ENCODE data around the gene SWI5.
"Not testable (repeated sequence)": the region's sequence is repeated elsewhere in the genome, so short reads cannot be mapped to it uniquely, and the experiment has no call there.

SWI5 gene

DNA sequence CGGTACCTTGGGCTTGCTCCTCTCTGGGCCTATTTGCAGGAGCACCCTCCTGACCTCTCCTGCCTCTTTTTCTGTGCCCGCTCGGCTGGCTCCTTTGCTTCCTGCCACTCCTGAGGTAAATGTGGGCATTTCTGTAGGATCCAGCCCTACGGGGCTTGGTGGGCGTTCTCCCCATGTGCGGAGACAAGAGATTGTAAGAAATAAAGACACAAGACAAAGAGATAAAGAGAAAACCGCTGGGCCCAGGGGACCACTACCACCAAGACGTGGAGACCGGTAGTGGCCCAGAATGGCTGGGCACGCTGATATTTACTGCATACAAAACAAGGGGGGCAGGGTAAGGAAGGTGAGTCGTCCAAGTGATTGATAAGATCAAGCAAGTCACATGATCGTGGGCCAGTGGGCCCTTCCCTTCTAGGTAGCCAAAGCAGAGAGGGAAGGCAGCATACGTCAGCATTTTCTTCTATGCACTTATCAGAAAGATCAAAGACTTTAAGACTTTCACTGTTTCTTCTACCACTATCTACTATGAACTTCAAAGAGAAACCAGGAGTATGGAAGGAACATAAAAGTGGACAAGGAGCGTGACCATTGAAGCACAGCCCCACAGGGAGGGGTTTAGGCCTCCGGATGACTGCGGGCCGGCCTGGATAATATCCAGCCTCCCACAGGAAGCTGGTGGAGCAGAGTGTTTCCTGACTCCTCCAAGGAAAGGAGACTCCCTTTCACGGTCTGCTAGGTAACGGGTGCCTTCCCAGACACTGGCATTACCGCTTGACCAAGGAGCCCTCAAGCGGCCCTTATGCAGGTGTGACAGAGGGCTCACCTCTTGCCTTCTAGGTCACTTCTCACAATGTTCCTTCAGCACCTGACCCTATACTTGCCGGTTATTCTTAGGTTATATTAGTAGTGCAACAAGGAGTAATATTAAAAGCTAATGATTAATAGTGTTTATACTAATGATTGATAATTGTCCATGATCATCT, 3.3 kb downstream of the SWI5 start:
- DNase-seq (ENCODE audit: low read depth), result not testable (repeated sequence)

DNA sequence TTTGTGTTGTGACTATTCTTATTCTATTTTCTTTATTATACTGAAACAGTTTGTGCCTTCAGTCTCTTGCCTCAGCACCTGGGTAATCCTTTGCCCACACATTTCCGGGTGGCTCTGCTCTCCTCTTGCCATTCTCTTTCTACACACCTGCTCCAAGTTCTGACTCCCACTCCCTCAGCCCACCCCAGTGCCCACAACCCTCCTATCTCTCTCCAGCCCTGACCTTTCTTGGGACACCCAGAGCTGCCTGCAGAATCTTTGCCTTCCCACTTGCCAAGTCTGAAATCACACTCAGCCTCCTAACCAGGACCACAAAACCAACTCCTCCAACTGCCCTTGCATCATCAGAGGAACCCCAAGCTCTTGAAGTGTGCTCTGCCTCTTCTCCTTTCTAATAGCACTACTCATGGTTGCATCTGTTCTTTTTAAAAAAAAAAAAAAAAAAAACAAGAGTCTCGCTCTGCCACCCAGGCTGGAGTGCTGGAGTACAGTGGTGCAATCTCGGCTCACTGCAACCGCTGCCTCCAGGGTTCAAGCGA, 4.1 kb downstream of the SWI5 start:
- no peak for DNase-seq (ENCODE audit: low read depth)

DNA sequence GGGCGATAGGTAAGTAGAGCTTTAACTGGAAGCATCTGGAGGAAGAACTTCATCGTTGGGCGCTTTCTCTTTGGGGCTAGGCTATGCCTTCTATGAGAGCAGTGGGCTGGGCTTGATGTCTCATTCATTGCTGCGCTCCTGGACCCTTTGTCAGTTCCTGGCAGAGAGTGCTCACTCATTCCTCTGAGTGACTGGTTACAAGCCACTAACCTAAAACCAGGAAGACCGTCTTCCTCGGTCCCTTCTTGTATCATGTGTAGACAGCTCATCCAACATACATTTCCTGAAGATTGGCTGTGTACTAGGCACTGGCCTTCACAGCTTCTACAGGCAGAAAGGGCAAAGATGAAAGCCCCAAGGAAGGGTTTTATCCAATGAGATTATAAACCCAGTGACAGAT, 6.4 kb downstream of the SWI5 start:
- DNase-seq (ENCODE audit: low read depth), result no peak

DNA sequence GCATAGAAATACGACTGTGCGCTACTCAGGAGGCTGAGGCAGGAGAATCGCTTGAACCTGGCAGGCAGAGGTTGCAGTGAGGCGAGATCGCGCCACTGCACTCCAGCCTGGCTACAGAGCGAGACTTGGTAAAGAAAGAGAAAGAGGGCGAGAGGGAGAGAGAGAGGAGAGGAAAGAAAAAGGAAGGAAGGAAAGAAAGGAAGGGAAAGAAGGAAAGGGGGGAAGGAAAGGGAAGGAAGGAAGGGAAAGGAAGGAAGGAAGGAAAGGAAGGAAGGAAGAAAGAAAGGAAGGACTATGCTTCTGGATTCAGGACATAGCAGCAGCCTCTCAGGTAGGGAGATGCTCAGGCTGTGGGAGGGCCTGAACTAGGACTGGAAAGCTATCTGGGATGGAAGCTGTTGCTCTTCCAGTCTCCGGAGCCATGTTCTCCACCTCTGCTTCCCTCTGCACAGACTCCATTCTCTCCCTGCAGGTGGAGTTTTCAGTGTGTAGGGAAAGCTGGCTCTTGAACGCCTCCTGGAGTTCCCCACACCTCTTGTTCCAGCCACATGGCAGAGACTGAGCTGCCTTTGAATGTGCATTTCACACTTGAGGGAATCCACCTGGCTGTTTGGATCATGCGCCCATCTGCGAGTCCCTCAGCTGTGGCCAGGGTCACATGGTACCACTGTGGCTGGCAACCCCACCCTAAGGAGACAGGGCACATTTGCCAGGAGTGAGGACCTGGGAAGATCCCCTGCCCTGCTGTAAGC, 9.1 kb downstream of the SWI5 start:
- DNase-seq (ENCODE audit: low read depth), result no peak

DNA sequence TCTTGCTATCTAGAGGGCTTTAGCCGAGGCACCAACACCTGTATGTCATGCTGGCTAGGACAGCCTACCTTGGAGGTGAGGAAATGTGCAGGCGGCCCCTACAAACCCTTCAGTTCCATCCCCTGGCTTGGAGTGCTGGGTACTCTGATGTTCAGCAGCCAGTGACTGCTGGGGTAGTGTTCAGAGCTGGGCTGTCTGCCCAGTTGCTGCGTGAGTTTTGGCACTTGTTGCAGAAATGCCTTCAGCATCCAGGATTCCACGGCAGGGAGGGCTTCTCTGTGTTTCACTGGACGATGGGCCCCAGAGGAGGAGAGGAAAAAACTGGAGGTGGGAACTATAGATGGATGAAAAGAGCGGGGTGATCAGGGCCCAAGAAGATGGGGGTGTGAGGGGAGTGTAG, 10.4 kb downstream of the SWI5 start:
- DNase-seq (ENCODE audit: low read depth), result no peak

DNA sequence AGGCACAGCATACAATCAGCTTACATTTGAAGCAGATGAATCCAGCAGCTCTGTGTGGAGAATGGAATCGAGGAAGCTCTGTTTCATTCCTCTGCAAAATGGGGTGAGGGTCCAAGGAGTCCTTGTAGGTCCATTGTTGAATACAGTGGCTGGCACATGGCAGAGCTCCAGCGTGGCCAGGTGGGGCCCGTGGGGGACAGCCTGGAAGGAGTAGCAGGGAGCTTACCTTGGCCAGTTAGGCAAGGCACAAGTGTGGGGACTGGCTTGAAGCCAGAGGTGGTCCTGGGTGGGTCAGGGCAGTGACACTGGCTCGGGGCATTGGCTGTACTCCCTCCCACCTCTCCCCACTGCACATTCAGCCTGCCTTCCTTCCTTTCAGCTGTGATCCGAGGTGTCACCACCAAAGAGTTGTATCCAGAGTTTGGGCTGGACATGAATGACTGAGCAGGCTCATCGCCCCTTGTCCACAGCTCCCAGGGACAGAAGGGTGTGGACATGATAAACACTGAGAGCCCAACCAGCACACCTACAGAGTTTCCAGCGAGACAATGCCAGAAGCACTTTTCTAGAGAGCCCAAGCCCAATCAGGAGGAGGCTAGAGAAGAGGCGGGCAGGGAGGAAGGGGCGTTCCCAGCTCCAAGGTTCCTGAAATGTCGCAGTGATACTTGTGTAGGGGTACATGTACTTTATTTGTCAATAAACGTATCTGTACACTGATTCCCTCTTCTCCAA, 12.4 kb downstream of the SWI5 start:
- DNase-seq (ENCODE audit: low read depth), result no peak

DNA sequence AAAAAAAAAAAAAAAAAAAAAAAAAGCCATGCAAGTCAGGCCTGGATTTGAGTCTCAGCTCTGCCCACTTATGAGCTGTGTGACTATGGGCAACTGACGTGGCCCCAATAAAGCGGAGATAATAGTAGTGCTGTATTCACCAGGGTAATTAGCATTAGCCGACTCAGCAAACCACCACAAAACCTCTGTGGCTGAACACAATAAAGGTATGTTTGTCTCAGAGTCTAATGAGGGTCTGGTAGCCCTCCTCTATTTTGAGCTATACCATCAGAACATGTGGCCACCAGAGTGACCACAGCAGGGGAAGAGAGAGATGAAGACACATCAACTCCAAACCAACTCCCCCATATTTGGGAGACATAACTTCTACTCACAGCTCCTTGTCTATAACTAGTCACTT, 15.9 kb downstream of the SWI5 start:
- DNase-seq (ENCODE audit: low read depth), result no peak

DNA sequence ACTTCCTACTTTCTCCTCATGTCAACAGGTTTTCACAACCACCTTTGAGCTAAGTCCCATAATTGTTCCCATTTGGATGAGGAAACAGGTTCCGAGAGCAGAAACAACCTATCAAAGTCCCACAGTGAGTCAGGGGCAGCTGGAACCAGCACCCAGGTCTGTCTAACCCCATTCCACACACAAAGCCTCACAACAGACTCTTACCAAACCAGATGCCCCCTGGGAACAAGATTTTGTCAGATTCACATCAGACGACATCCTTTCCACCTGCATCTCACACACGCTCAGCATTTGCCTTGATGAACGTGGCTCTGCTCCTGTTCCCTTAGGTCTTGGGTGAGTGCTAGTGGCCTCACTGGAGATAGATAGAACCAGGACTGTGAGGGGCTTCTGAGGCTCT, 17.0 kb downstream of the SWI5 start:
- no peak for DNase-seq (ENCODE audit: low read depth)

DNA sequence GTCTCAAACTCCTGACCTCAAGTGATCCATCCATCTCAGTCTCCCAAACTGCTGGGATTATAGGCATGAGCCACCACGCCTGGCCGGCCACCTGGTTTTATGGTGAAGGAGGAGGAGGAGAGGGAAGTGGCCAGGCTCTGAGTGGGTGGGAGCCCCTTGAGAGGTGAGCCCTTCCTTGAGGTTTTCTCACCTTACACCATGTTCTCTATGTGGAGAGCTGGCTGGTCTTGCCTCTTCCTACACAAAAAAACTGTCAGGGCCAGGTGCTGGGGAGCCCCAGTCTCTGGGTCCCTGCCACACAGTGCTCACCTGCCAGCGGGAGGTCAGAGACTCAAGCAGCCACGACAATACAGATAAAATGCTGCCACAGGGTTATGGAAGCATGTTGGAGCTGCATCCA, 18.1 kb downstream of the SWI5 start:
- DNase-seq (ENCODE audit: low read depth), result no peak

DNA sequence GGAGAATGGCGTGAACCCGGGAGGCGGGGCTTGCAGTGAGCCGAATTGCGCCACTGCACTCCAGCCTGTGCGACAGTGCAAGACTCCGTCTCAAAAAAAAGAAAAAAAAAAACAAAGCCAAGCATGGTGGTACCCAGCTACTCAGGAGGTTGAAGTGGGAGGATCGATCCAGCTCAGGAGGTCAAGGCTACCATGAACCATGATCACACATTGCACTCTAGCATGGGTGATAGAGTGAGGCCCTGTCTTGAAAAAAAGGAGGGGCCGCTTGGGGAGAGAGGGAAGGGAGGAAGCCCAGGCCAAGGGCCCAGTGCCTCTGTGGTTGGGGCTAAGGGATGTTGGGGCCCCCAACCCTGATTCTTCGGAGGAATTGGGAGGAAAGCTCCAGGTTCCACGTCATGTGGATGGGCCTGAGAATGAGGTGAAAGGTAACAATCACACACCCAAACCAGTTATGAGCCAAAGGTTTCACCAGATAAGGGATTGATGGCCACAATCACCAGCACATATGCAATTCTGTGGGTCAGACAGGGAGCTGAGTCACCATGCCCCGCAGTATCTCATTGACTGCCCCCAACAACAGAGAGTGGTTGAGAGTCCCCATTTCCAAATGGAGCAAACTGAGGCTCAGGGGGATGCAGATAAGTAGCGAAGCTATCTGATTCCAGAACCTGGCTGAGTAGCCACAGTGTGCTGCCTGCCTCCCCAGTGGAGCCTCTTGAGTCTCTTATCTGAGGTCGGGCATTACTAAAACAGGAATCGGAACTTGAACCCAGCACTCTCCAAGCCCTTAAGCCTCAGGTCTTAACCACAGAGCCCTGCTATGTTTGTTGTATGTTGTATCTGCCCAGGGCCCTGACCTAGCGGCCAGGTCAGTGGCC, 20.5 kb downstream of the SWI5 start:
- no peak for DNase-seq (ENCODE audit: low read depth)

DNA sequence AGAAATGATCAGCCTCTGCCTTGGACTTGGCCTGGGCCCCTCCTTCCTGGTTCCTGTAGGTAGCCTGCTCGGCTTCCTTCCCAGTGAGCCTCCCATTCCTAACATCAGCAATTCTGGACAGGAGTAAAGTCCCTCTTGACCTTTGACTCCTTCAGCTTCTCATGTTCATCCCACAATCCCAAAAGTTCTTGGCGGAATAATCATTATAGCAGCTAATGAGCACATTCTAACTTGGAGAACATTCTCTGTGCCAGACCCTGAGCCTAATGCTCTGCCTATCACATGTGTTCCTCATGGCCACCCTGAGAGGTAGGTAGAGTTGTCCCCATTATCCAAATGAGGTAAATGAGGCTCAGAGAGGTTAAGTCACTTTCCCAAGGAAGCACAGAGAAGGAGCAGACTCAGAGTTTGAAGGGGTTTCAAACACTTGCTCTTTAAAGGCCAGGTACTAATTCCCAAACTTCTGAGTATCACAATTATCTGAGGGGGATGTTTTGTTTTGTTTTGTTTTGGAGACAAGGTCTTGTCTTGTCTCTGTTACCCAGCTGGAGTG, 21.2 kb downstream of the SWI5 start:
- no peak for DNase-seq (ENCODE audit: low read depth)

DNA sequence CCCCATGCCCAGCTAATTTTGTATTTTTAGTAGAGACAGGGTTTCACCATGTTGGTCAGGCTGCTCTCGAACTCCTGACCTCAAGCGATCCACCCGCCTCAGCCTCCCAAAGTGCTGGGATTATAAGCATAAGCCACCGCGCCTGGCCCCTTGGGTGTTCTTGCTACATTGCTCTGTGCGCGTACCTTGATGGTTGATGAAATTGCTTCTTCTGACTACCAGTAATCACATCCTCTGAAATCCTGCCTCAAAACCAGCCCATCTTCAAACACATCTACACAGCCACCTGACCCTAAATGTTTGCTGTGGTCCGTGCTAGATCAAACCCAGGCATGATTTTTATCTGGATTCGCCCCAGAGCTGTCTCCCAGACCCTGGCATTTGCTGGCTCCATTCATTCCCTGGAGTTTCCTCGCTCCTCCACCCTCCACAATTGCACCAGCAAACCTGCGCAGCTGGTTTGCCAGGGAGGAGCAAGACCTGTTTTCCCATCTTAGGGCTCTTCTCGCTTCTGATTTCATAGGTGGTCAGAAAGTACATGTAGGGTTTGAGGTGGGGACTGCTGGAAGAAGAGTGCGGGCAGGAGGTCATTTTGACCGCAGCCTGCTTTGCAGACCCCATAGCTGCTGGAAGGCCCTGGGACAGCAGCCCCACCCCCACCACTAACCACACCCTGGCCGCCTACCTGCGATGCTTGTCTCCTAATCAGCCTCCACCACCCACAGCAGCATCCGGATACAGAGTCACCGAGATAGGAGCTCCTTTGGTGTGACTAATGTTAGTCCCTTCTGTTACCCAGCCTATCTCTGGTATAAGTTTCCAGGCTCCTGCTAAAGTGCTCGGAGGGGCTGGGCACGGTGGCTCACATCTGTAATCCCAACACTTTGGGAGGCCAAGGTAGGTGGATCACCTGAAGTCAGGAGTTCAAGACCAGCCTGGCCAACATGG, 22.7 kb downstream of the SWI5 start:
- no peak for DNase-seq (ENCODE audit: low read depth)

DNA sequence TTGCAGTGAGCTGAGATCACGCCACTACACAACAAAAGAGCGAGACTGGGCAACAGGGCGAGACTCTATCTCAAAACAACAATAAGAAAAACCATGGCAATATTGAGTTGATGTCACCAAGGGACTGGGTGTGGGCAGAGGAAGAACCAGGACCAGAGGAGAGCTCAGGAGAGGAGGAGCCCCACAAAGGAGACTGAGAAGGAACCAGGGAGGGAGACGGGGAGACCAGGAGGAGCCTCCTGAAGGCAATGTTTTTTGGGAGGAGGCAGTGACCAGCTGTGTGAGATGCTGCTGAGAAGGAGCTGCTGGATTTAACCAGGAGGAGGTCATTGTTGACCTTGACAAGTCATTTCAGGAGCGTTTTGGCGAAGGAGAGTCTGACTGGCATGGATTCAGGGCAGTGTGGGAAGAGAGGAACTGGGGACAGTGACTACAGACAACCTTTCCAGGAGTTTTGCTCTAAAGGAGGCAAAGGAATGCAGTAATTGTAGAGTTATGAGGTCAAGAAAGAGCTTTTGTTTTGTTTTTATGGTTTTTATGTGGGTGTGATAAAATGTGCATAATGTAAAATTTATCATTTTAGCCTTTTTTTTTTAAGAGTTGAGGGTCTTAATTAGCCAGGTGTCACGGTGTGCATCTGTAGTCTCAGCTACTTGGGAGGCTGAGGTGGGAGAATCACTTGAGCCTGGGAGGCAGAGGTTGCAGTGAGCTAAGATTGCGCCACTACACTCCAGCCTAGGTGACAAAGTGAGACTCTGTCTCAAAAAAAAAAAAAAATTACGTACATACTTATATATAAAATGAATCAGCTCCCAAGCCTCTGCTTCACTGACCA, 28.3 kb downstream of the SWI5 start:
- DNase-seq (ENCODE audit: low read depth), result no peak

DNA sequence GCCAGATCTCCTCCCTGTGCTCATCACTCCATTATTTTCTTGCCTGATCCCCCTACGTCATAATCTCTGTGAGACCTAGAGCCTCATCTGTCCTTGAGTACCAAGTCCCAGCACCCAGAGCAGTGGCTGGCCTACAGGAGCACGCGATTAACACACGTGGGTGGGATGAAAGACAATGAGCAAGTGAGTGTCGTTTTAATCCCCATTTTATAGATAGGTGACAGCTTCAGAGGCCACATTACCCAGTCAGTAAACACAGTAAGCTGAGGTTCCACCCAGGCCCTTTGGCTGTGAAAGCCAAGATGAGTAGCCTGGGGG, 28.9 kb downstream of the SWI5 start:
- DNase-seq (ENCODE audit: low read depth), result no peak

DNA sequence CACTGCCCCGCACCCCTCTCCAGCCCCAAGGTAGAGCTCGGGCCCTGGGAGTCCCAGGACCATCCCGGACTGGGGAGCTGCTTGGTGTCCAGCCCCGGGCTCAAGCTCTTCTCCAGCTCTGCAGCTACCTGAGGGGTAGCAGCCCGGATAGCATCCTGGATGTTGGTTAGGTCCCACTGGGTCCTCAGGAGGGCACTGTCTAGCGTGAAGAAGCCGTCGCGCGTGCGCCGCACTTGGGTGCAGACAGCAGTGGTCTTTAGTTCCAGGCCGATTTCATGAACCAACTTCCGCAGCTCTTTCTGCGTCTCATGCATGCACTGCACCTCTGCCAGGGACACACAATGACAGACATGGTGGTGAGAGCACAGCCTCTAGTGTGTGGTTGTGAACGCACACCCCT, 33.5 kb downstream of the SWI5 start:
- DNase-seq (ENCODE audit: low read depth), result no peak

DNA sequence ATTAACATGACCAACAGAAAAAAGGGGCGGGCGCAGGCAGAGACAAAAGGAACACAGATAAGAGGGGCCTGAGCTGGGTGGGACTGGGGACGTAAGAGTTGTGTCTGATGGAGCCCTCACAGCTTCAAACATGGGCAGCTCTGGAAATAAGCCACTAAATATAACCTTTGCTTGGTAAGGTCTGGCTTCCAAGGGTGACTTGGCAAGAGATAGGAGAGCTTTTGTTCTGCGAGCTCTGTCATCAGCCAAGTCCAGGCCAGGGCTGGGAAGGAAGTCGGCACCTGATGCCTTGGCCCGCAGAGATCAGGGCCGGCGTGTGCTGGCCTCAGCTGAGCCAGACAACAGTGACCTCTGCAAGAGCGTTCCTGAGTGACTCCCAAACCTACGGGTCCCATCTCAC, 34.4 kb downstream of the SWI5 start:
- no peak for DNase-seq (ENCODE audit: low read depth)

DNA sequence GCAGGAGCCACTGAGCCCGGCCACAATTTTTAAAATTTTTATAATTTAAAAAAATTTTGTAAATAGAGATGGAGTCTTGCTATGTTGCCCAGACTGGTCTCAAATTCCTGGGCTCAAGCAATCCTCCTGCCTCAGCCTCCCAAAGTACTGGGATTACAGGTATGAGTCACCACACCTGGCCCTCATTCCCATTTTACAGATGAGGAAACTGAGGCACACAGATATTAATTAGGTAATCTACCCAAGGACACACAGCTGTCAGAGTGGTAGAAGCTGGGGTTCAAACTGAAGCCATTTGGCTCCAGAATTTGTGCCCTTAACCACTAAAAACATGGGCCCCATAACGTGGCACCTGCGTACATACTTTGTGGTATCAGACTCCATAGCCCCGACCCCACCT, 38.6 kb downstream of the SWI5 start:
- DNase-seq (ENCODE audit: low read depth), result no peak

DNA sequence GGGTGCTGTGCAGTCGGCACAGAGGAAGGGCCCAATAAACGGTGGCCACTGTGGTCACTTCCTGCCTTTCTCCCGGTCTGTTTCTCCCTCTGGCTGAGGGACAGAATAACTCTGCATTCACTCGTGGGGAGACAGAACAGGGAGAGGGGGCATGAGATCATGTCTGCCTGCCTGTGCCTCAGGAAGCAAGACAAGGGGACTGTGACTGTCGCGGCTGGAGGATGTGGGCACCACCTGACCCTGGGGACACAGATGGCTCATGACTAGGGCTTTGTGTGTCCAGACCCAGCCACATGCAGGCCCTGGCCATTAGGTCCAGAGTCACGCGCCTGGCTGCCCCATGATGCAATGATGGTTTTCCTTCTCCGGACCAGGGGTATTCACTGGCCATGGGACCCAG, 40.3 kb downstream of the SWI5 start:
- no peak for DNase-seq (ENCODE audit: low read depth)

DNA sequence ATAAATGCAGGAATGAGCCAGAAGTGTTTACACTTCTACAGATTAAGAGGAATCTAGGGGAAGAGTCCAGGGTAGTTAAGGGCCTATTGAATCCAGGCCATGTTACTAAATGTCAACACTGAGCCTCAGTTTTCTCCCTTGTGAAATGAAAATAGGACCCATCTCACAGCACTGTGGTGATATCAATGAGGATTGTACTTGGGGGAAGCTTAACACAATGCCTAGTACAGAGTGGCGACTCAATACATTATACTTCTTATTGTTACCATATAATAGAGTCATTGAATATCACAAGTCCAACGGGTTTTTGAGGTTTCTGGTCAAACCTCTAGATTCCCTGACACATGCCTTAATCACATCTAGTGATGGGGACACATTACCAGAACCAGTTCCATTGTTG, 41.6 kb downstream of the SWI5 start:
- DNase-seq (ENCODE audit: low read depth), result no peak

Data from stimulated activated CD8-positive, alpha-beta memory T cell treated with anti-CD3 and anti-CD28 coated beads, Interleukin-15, amount 100 ng/mL, for 1 hour (primary cell).